ES-I3 (cell line): ENCODE data around the gene PARVG.

Experiments
- H3K36me3 ChIP-seq: 2 replicates; pipeline ENCODE4 v1.6.1; 2013; ENCODE audit warnings: mild to moderate bottlenecking, low read length, control low read depth, moderate library complexity; ENCODE audit not compliant: insufficient read depth
- H3K4me1 ChIP-seq: 2 replicates; pipeline ENCODE4 v1.6.1; 2013; ENCODE audit warnings: mild to moderate bottlenecking, control low read depth, low read length; ENCODE audit not compliant: insufficient read depth
- H3K9ac ChIP-seq: 2 replicates; pipeline ENCODE4 v1.6.1; 2013; ENCODE audit warnings: low read depth, mild to moderate bottlenecking, low read length, moderate library complexity
- H3K9me3 ChIP-seq: 2 replicates; pipeline ENCODE4 v1.6.1; 2013; ENCODE audit warnings: mild to moderate bottlenecking, low read length, moderate library complexity; ENCODE audit not compliant: control insufficient read depth, insufficient read depth

Gene PARVG

GRCh38 chr22:44213489-44214043 is 32.8 kb downstream of the PARVG start:
- no peak overlapping the region for H3K9ac ChIP-seq
- no peaks in the 10 kb centered on the region for H3K36me3 ChIP-seq
- no peaks in the 10 kb centered on the region for H3K9me3 ChIP-seq
- H3K4me1 ChIP-seq: no peaks in the 10 kb centered on the region

- H3K4me1 ChIP-seq: no peaks in the 10 kb centered on the region
- H3K36me3 ChIP-seq: no peaks in the 10 kb centered on the region
- H3K9me3 ChIP-seq: no peaks in the 10 kb centered on the region
- H3K9ac ChIP-seq: no peak overlapping the region
These were observed 33.5 kb downstream of the PARVG start for GRCh38 chr22:44214187-44214586.

GRCh38 chr22:44214764-44215163 is 34.0 kb downstream of the PARVG start:
- Histone ChIP-seq H3K4me1 (no peaks in the 10 kb centered on the region), H3K9ac (no peak overlapping the region), H3K9me3 (no peaks in the 10 kb centered on the region), H3K36me3 (no peaks in the 10 kb centered on the region)

GRCh38 chr22:44215287-44215686 is 34.6 kb downstream of the PARVG start:
- no peaks in the 10 kb centered on the region for H3K4me1 ChIP-seq
- H3K9me3 ChIP-seq: no peaks in the 10 kb centered on the region
- no peaks in the 10 kb centered on the region for H3K36me3 ChIP-seq
- no peak overlapping the region for H3K9ac ChIP-seq

DNA sequence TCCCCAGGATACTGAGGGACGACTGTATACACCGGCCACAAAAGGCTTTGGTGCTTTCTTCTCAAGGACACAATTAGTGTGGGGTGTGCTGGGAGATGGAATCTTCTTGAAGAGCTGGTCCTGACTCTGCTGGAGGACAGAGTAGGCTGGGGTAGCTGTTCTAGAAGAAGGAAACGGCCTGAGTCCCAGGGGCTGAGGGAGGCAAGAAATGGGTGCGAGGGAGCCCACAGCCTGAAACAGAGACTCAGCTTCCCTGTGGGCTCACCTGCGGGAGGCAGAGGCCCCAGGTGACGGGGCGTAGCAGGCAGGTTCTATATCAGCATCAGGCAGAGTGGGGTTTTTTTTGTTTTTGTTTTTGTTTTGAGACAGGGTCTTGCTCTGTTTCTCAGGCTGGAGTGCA is 36.6 kb downstream of the PARVG start:
- Histone ChIP-seq H3K4me1 (no peaks in the 10 kb centered on the region), H3K36me3 (no peaks in the 10 kb centered on the region), H3K9me3 (no peaks in the 10 kb centered on the region), H3K9ac (no peak overlapping the region)

DNA sequence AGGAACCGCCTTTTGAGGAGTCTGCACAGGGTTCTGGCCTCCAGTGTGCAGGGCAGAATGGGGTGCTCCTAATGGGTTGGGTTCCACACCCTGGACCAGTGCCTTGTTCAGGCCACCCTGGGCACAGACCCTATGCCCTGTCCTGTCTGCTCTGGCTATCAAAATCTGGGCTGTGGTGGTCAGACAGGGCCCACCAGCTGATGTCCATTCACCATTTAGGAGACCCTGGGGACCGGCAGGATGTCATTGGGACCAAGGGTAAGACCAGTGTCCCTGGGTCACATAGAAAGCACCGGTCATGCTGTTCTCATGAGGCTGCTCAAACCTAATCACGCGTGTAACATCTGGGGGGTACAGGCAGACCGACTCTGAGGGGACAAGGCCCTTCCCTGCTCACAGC is 37.3 kb downstream of the PARVG start:
- Histone ChIP-seq H3K9ac (no peak overlapping the region), H3K4me1 (no peaks in the 10 kb centered on the region), H3K9me3 (no peaks in the 10 kb centered on the region), H3K36me3 (no peaks in the 10 kb centered on the region)

DNA sequence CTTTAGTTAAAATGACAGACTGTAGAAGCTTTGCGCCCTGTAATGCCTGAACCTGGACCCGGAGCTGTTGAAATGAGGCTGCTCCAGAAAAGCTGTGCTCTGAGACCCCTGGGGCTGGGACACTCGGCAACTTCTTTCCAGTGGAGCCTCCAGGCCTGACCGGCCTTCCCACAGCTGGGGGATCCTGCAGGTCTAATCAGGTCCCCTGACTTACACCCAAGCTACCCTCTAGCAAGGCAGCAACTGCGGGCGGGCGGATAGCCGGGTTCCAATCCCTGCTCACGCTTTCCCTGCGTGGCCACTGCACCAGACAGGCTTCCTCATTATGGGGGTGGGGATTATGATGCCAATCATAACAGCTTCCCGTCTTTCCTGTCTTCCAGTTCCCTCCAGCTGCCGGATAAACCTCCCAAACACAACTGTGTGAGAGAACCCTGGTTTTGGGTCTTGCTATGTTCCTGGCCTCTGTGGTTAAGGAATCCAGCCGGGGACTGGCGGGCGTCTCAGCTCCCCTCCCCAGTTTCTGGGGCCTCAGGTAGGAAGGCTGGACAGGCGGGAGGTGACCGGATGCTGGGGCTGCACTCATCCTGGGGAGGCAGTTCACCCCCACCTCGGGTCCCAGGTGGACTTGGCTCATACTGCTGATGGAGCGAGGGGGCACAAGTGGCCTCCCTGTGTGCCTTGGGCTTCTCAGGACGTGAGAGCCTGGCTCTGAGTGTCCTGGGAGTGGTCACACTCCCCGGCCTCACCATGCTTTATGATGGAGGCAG is 38.6 kb downstream of the PARVG start:
- no peaks in the 10 kb centered on the region for H3K36me3 ChIP-seq
- H3K9ac ChIP-seq: no peak overlapping the region
- H3K4me1 ChIP-seq: no peaks in the 10 kb centered on the region
- no peaks in the 10 kb centered on the region for H3K9me3 ChIP-seq

DNA sequence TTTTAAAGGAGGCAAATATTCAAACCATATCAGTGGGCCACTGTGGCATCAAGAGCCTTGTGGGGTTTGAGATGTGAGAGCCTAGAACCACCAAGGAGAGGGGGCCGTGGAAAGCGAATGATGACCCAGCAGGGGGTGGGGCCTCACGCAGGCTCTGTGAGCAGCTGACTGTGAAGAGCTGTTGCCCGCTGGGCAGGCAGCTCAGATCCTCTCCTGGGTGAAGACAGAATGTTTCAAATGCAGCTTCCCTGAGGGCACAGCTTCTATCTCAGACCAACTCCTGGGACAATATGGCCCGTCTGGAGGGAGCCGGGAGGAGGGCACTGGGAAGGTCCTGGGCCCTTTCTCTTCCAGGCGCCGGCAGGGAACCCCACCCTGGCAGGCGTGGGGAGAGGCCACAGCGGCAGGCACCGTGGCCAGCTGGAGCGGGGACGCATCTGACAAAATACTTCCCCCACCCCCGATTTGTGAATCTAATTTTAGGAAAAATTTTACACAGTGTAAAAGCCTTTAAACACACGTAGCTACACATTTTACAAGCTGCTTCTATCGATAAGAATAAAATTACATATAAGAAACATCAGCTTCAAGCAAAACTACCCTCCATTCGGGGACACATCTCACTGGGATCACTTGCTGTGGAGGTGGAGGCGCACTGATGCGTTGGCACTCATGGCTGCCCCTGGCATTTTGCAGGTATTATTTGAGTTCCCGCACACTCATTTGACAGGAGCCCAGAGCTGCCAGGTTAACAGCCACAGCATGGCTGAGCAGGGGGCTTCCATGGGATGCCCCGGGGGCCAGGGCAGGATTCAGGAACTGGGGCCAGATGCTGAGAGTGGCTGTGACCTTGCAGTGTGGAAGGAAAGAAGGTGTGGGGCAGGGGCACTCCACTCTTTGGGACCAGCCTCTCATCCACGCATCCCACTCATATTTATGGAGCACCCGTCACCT is 40.3 kb downstream of the PARVG start:
- H3K4me1 ChIP-seq: no peaks in the 10 kb centered on the region
- no peak overlapping the region for H3K9ac ChIP-seq
- H3K9me3 ChIP-seq: no peaks in the 10 kb centered on the region
- H3K36me3 ChIP-seq: no peaks in the 10 kb centered on the region

DNA sequence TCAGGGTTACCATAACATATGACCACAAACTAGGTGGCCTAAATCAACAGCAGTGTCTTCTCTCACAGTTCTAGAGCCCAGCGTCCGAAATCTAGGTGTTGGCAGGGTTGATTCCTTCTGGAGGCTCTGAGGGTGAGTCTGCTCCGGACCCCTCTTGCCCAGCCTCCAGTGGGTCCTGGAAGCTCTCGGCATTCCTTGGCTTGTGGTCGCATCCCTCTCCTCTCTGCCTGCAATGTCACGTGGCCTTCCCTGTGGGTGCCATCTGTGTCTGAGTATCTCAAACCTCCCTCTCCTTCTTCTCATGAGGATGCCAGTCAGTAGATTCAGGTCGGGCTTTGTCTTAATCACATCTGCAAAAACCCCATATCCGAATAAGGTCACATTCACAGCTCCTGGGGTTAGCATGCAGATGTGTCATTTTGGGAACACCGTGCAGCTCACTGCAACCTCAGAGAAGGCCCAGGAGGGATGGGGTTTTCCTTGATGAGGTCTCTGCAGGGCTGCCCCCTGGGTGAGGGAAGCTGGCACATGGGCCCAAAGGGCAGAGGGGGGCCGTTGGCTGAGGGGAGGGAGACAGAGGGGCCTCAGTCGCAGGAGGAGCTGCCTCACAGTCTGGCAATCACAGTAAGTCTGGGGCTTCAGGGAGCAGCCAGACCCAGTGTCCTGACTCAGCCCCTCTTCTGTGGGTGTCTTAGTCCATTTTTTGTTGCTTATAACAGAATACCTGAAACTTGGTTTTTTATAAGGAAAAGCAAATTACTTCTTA is 41.2 kb downstream of the PARVG start:
- Histone ChIP-seq H3K9me3 (no peaks in the 10 kb centered on the region), H3K36me3 (no peaks in the 10 kb centered on the region), H3K4me1 (no peaks in the 10 kb centered on the region), H3K9ac (no peak overlapping the region)

GRCh38 chr22:44224166-44224565 is 43.4 kb downstream of the PARVG start:
- H3K9me3 ChIP-seq: no peaks in the 10 kb centered on the region; the same call in none of the 2 replicates

GRCh38 chr22:44225091-44225689 is 44.5 kb downstream of the PARVG start:
- H3K9me3 ChIP-seq: no peaks in the 10 kb centered on the region; the same call in none of the 2 replicates
- no peak overlapping the region for H3K9ac ChIP-seq
- no peaks in the 10 kb centered on the region for H3K4me1 ChIP-seq
- no peaks in the 10 kb centered on the region for H3K36me3 ChIP-seq

More at GRCh38 chr22:44224166-44224565, 43.4 kb downstream of the PARVG start:
- no peaks in the 10 kb centered on the region for H3K4me1 ChIP-seq
- H3K9ac ChIP-seq: no peak overlapping the region
- H3K36me3 ChIP-seq: no peaks in the 10 kb centered on the region

DNA sequence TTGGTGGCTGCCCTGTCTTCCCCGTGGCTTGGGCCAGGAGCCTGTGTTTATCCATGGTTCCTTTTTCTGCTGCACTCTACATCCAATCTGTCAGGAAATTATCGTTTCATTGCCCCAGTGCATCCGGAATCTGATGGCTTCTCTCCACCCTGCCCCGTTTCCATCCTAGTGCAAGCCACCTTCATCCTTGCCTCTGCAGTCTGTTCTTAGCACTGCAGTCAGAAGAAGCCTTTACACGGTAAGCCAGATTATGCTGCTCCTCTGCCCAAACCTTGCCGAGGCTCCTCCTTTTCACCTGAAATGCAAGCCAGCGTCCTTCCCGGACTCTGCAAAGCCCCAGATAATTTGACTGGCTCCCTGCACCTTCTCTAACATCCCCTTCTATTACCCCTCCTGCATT is 45.1 kb downstream of the PARVG start:
- Histone ChIP-seq H3K4me1 (no peaks in the 10 kb centered on the region), H3K9ac (no peak overlapping the region), H3K36me3 (no peaks in the 10 kb centered on the region), H3K9me3 (no peaks in the 10 kb centered on the region; the same call in none of the 2 replicates)

- no peaks in the 10 kb centered on the region for H3K4me1 ChIP-seq
- no peaks in the 10 kb centered on the region for H3K36me3 ChIP-seq
- H3K9me3 ChIP-seq: no peaks in the 10 kb centered on the region; the same call in none of the 2 replicates
- H3K9ac ChIP-seq: no peak overlapping the region
These were observed 48.6 kb downstream of the PARVG start for GRCh38 chr22:44229331-44229730.
